ENCODE data around the gene BMERB1. TPM values are rescaled to one million over a fixed set of nuclear protein-coding genes. Genes with fewer than 3 reads are reported as not detected.
"Not testable (repeated sequence)": the region's sequence is repeated elsewhere in the genome, so short reads cannot be mapped to it uniquely, and the experiment has no call there.

Gene BMERB1
- total RNA-seq, 1 donor from 2014 or later: 20.1 TPM

GRCh38 chr16:15399317-15399716 lies 35.1 kb upstream of the BMERB1 start:
- Mint-ChIP-seq H3K9me3 (ENCODE audit: unreplicated experiment) (no peaks in the 10 kb centered on the region), H3K36me3 (ENCODE audit: low read depth, unreplicated experiment) (peaks cover 2% of the 10 kb centered on the region), H3K27ac (ENCODE audit: unreplicated experiment) (no peak overlapping the region), H3K4me1 (ENCODE audit: low read depth, unreplicated experiment) (no peaks in the 10 kb centered on the region), H3K27me3 (ENCODE audit: low read depth, unreplicated experiment) (peaks cover 25% of the 10 kb centered on the region), H3K4me3 (ENCODE audit: unreplicated experiment) (no peak overlapping the region)
- Histone ChIP-seq H2AFZ (ENCODE audit: low read depth, low read length) (no peak overlapping the region), H3K27ac (ENCODE audit: low read depth, low read length) (no peak overlapping the region), H3K4me1 (ENCODE audit: insufficient read depth, low read length) (no peaks in the 10 kb centered on the region), H3K27me3 (ENCODE audit: insufficient read depth, low read length) (peaks cover 4% of the 10 kb centered on the region), H3K79me2 (ENCODE audit: insufficient read depth, low read length) (no peaks in the 10 kb centered on the region), H3K36me3 (ENCODE audit: insufficient read depth, low read length) (no peaks in the 10 kb centered on the region), H4K20me1 (ENCODE audit: insufficient read depth, low read length) (no peaks in the 10 kb centered on the region), H3K4me3 (ENCODE audit: insufficient read depth, low read depth, low read length) (no peak overlapping the region), H3K9ac (ENCODE audit: low read length) (no peak overlapping the region), H3K9me3 (ENCODE audit: insufficient read depth, low read depth, low read length) (no peaks in the 10 kb centered on the region), H3K4me2 (ENCODE audit: low read length) (no peak overlapping the region)
- FAIRE-seq (no peak), DNase-seq (ENCODE audit: low read depth) (no peak)
- no peak for TF ChIP-seq CTCF (IDR thresholded peaks at IDR 0.05; ENCODE audit: insufficient read depth, low read depth, low read length)

GRCh38 chr16:15400314-15400713 lies 34.1 kb upstream of the BMERB1 start:
- FAIRE-seq: not testable (repeated sequence)

GRCh38 chr16:15401972-15402371 lies 32.4 kb upstream of the BMERB1 start:
- no peaks in the 10 kb centered on the region for H3K79me2 ChIP-seq (ENCODE audit: insufficient read depth, low read length)
- no peak overlapping the region for H2AFZ ChIP-seq (ENCODE audit: low read depth, low read length)
- FAIRE-seq (no peak), DNase-seq (ENCODE audit: low read depth) (no peak)
- Mint-ChIP-seq H3K36me3 (ENCODE audit: low read depth, unreplicated experiment) (no peaks in the 10 kb centered on the region), H3K27me3 (ENCODE audit: low read depth, unreplicated experiment) (peaks cover 13% of the 10 kb centered on the region), H3K9me3 (ENCODE audit: unreplicated experiment) (no peaks in the 10 kb centered on the region), H3K4me1 (ENCODE audit: low read depth, unreplicated experiment) (no peaks in the 10 kb centered on the region), H3K4me3 (ENCODE audit: unreplicated experiment) (no peak overlapping the region), H3K27ac (ENCODE audit: unreplicated experiment) (no peak overlapping the region)
- no peaks in the 10 kb centered on the region for H3K36me3 ChIP-seq (ENCODE audit: insufficient read depth, low read length)
- H4K20me1 ChIP-seq (ENCODE audit: insufficient read depth, low read length): no peaks in the 10 kb centered on the region
- H3K27me3 ChIP-seq (ENCODE audit: insufficient read depth, low read length): peaks cover 4% of the 10 kb centered on the region
- H3K4me1 ChIP-seq (ENCODE audit: insufficient read depth, low read length): no peaks in the 10 kb centered on the region
- TF ChIP-seq CTCF (IDR thresholded peaks at IDR 0.05; ENCODE audit: insufficient read depth, low read depth, low read length) (no peak), EZH2 (IDR thresholded peaks at IDR 0.05; ENCODE audit: insufficient read depth, low read length) (no peak)
- H3K4me2 ChIP-seq (ENCODE audit: low read length): no peak overlapping the region
- no peak overlapping the region for H3K27ac ChIP-seq (ENCODE audit: low read depth, low read length)
- no peak overlapping the region for H3K4me3 ChIP-seq (ENCODE audit: insufficient read depth, low read depth, low read length)
- no peak overlapping the region for H3K9ac ChIP-seq (ENCODE audit: low read length)
- H3K9me3 ChIP-seq (ENCODE audit: insufficient read depth, low read depth, low read length): no peaks in the 10 kb centered on the region

More at GRCh38 chr16:15400314-15400713, 34.1 kb upstream of the BMERB1 start:
- H3K4me2 ChIP-seq (ENCODE audit: low read length); H3K36me3 ChIP-seq (ENCODE audit: insufficient read depth, low read length); H3K4me3 ChIP-seq (ENCODE audit: insufficient read depth, low read depth, low read length); H3K9me3 ChIP-seq (ENCODE audit: insufficient read depth, low read depth, low read length); H3K4me1 ChIP-seq (ENCODE audit: insufficient read depth, low read length); DNase-seq (ENCODE audit: low read depth); H3K79me2 ChIP-seq (ENCODE audit: insufficient read depth, low read length); H3K4me1 Mint-ChIP-seq (ENCODE audit: low read depth, unreplicated experiment); H3K27me3 ChIP-seq (ENCODE audit: insufficient read depth, low read length); H3K4me3 Mint-ChIP-seq (ENCODE audit: unreplicated experiment); H3K27ac Mint-ChIP-seq (ENCODE audit: unreplicated experiment); H2AFZ ChIP-seq (ENCODE audit: low read depth, low read length); H3K9me3 Mint-ChIP-seq (ENCODE audit: unreplicated experiment); H4K20me1 ChIP-seq (ENCODE audit: insufficient read depth, low read length); H3K9ac ChIP-seq (ENCODE audit: low read length); H3K36me3 Mint-ChIP-seq (ENCODE audit: low read depth, unreplicated experiment); H3K27ac ChIP-seq (ENCODE audit: low read depth, low read length): not testable (repeated sequence)
- peaks cover 20% of the 10 kb centered on the region for H3K27me3 Mint-ChIP-seq (ENCODE audit: low read depth, unreplicated experiment)

All from astrocyte (in vitro differentiated cells and primary cell).